TTC549 (cell line): ENCODE data around the gene CENPC.
"Not testable (repeated sequence)": the region's sequence is repeated elsewhere in the genome, so short reads cannot be mapped to it uniquely, and the experiment has no call there.

Source experiments
- FAIRE-seq: peaks from 2 replicates; lab custom pipeline; 2012; peaks lifted over from hg19 to GRCh38; lab: Jason Lieb, UNC

CENPC gene

GRCh38 chr4:67550451-67550850 is 5.1 kb upstream of the CENPC start:
- FAIRE-seq = no peak

- FAIRE-seq = peak; percentile 66
Observed at GRCh38 chr4:67549123-67549522, 3.8 kb upstream of the CENPC start.

- FAIRE-seq = no peak
Observed at GRCh38 chr4:67546971-67547370, 1.7 kb upstream of the CENPC start.

- FAIRE-seq = no peak
Observed at GRCh38 chr4:67546004-67546356, 677 bp upstream of the CENPC start.

GRCh38 chr4:67542076-67542475 is 3.2 kb downstream of the CENPC start:
- no peak for FAIRE-seq

GRCh38 chr4:67539830-67540229 is 5.5 kb downstream of the CENPC start:
- no peak for FAIRE-seq

GRCh38 chr4:67535280-67535840 is 9.9 kb downstream of the CENPC start:
- FAIRE-seq = no peak

GRCh38 chr4:67533112-67533511 is 12.2 kb downstream of the CENPC start:
- FAIRE-seq = no peak

- not testable (repeated sequence) for FAIRE-seq
Observed at GRCh38 chr4:67532397-67532796, 12.9 kb downstream of the CENPC start.

- FAIRE-seq = no peak
Observed at GRCh38 chr4:67531379-67531962, 13.8 kb downstream of the CENPC start.

GRCh38 chr4:67524140-67524539 is 21.2 kb downstream of the CENPC start:
- FAIRE-seq = not testable (repeated sequence)

- FAIRE-seq = no peak
Observed at GRCh38 chr4:67522851-67523671, 22.2 kb downstream of the CENPC start.

- no peak for FAIRE-seq
Observed at GRCh38 chr4:67522230-67522629, 23.1 kb downstream of the CENPC start.

- no peak for FAIRE-seq
Observed at GRCh38 chr4:67521506-67521905, 23.8 kb downstream of the CENPC start.

GRCh38 chr4:67520141-67520540 is 25.2 kb downstream of the CENPC start:
- no peak for FAIRE-seq

GRCh38 chr4:67512501-67512900 is 32.8 kb downstream of the CENPC start:
- FAIRE-seq = no peak

- FAIRE-seq = no peak
Observed at GRCh38 chr4:67500373-67500772, 44.9 kb downstream of the CENPC start.

- no peak for FAIRE-seq
Observed at GRCh38 chr4:67499799-67500198, 45.5 kb downstream of the CENPC start.

- FAIRE-seq = no peak
Observed at GRCh38 chr4:67483868-67484602, 61.3 kb downstream of the CENPC start.

- no peak for FAIRE-seq
Observed at GRCh38 chr4:67480810-67481209, 64.5 kb downstream of the CENPC start.

GRCh38 chr4:67475155-67475554 is 70.1 kb downstream of the CENPC start:
- FAIRE-seq = no peak

GRCh38 chr4:67470871-67471270 is 74.4 kb downstream of the CENPC start:
- FAIRE-seq = no peak

GRCh38 chr4:67468830-67469229 is 76.5 kb downstream of the CENPC start:
- FAIRE-seq = no peak
